Liver (tissue), 9 donors: ENCODE data around the gene MESD. TPM values are rescaled to one million over a fixed set of nuclear protein-coding genes. Genes with fewer than 3 reads are reported as not detected.

Source experiments
- DNase-seq: peaks from one replicate; pipeline ENCODE4 v3.0.0-alpha.2; 2017; ENCODE audit warnings: low spot score
- H3K27ac ChIP-seq, 2 donors: one replicate each; pipeline ENCODE4 v1.7.0; 2013; ENCODE audit warnings: inconsistent platforms in 2 of 2, low read length in 2 of 2, control low read depth in 1 of 2, low read depth in 1 of 2, mild to moderate bottlenecking in 1 of 2
- H3K27me3 ChIP-seq, 4 donors: one replicate each; pipeline versions ENCODE4 v1.6.1 to v1.7.0; 2013; ENCODE audit warnings: low read length in 3 of 4, inconsistent platforms in 1 of 4, mild to moderate bottlenecking in 1 of 4, moderate library complexity in 1 of 4; ENCODE audit not compliant: control insufficient read depth in 4 of 4, insufficient read depth in 4 of 4
- H3K36me3 ChIP-seq, 4 donors: one replicate each; pipeline versions ENCODE4 v1.6.1 to v1.7.0; 2013; ENCODE audit warnings: low read length in 3 of 4, mild to moderate bottlenecking in 3 of 4, low read depth in 1 of 4, moderate library complexity in 1 of 4; ENCODE audit not compliant: control insufficient read depth in 4 of 4, insufficient read depth in 3 of 4
- H3K4me1 ChIP-seq, 4 donors: one replicate each; pipeline versions ENCODE4 v1.6.1 to v1.7.0; 2013; ENCODE audit warnings: low read length in 3 of 4, mild to moderate bottlenecking in 3 of 4, moderate library complexity in 1 of 4; ENCODE audit not compliant: control insufficient read depth in 4 of 4, insufficient read depth in 4 of 4
- H3K4me3 ChIP-seq, 3 donors: one replicate each; pipeline versions ENCODE4 v1.6.1 to v1.7.0; 2013; ENCODE audit warnings: low read length in 3 of 3, control low read depth in 1 of 3, low read depth in 1 of 3, mild to moderate bottlenecking in 1 of 3
- H3K9ac ChIP-seq, 2 donors: one replicate each; pipeline ENCODE4 v1.7.0; 2013; ENCODE audit warnings: low read length in 2 of 2, mild to moderate bottlenecking in 2 of 2, moderate library complexity in 2 of 2, control low read depth in 1 of 2, low read depth in 1 of 2
- H3K9me3 ChIP-seq, 4 donors: one replicate each; pipeline versions ENCODE4 v1.6.1 to v1.7.0; 2013; ENCODE audit warnings: low read length in 3 of 4; ENCODE audit not compliant: control insufficient read depth in 4 of 4
- FOXA1 ChIP-seq: IDR thresholded peaks from 2 replicates; pipeline ENCODE4 v1.6.1; 2016; ENCODE audit warnings: antibody characterized with exemption
- FOXA2 ChIP-seq: IDR thresholded peaks from 2 replicates; pipeline ENCODE4 v1.6.1; 2016; ENCODE audit warnings: antibody characterized with exemption
- GABPA ChIP-seq, 2 donors: IDR thresholded peaks in 1 of 2; conservative IDR thresholded peaks in 1 of 2; 2 replicates each; pipeline ENCODE4 v1.6.1; 2016; ENCODE audit warnings: antibody characterized with exemption in 2 of 2, mild to moderate bottlenecking in 1 of 2, moderate library complexity in 1 of 2
- HNF4A ChIP-seq, 2 donors: conservative IDR thresholded peaks; 2 replicates each; pipeline ENCODE4 v1.6.1; 2016; ENCODE audit warnings: antibody characterized with exemption in 2 of 2, mild to moderate bottlenecking in 2 of 2
- HNF4G ChIP-seq: IDR thresholded peaks from 2 replicates; pipeline ENCODE4 v1.6.1; 2016; ENCODE audit warnings: antibody characterized with exemption
- JUND ChIP-seq, 2 donors: IDR thresholded peaks; 2 replicates each; pipeline ENCODE4 v1.6.1; 2016; ENCODE audit warnings: antibody characterized with exemption in 2 of 2
- RAD21 ChIP-seq, 2 donors: IDR thresholded peaks; 2 replicates each; pipeline ENCODE4 v1.6.1; 2016; ENCODE audit warnings: antibody characterized with exemption in 2 of 2, mild to moderate bottlenecking in 2 of 2
- RXRA ChIP-seq, 2 donors: IDR thresholded peaks; 2 replicates each; pipeline ENCODE4 v1.6.1; 2017 to 2018; ENCODE audit warnings: antibody characterized with exemption in 2 of 2, mild to moderate bottlenecking in 1 of 2
- SP1 ChIP-seq: IDR thresholded peaks from 2 replicates; pipeline ENCODE4 v1.6.1; 2018; ENCODE audit warnings: antibody characterized with exemption, mild to moderate bottlenecking
- TAF1 ChIP-seq: conservative IDR thresholded peaks from 2 replicates; pipeline ENCODE4 v1.6.1; 2016; ENCODE audit warnings: antibody characterized with exemption, mild to moderate bottlenecking
- YY1 ChIP-seq: IDR thresholded peaks from 2 replicates; pipeline ENCODE4 v1.6.1; 2016; ENCODE audit warnings: antibody characterized with exemption, mild to moderate bottlenecking
- WGBS: extraction: QIAGEN DNeasy Blood & Tissue Kit; methylation state at CpG from one replicate; pipeline ENCODE4 v1.1.7; 2013; 5-methylcytosine and 5-hydroxymethylcytosine counted together
- polyA plus RNA-seq, 2 donors: library from polyadenylated mRNA; stranded (reverse) in 1 of 2; unstranded in 1 of 2; fragments of 200-250 nt in 1 of 2; fragments of >200 nt in 1 of 2; fragmentation: Nextera tagmentation in 1 of 2; extraction: Ambion mirVana in 1 of 2; gene quantifications; one replicate each; pipeline versions ENCODE4 v1.2.1 to v1.2.3, GENCODE V29; 2013 to 2015
- total RNA-seq, 2 donors: library from RNA; depleted of rRNA; stranded (reverse); fragments of >200 nt; gene quantifications; one replicate each; pipeline ENCODE4 v1.2.3, GENCODE V29; 2014
- TF ChIP-seq, protein P1 (sequence below): IDR thresholded peaks from 2 replicates; pipeline ENCODE4 v1.6.1; 2016; ENCODE audit warnings: antibody characterized with exemption
- TF ChIP-seq, protein P2 (sequence below): IDR thresholded peaks from 2 replicates; pipeline ENCODE4 v1.6.1; 2016; ENCODE audit warnings: antibody characterized with exemption
- TF ChIP-seq, protein P3 (sequence below): IDR thresholded peaks from 2 replicates; pipeline ENCODE4 v1.6.1; 2016; ENCODE audit warnings: antibody characterized with exemption
- TF ChIP-seq, protein P4 (sequence below): fragments of 150-350 bp; IDR thresholded peaks from 2 replicates; pipeline ENCODE4 v1.5.1; 2017; ENCODE audit warnings: improper control_type of control experiment, low read depth, low read length; ENCODE audit not compliant: missing input control
- donor health status: healthy.
- donor health status: healthy.
- donor health status: healthy.
- donor health status: healthy.
- donor health status: healthy.

MESD gene
- total and polyA plus RNA-seq, 4 donors: 15.3 to 24.0 (median 17.0) TPM

DNA sequence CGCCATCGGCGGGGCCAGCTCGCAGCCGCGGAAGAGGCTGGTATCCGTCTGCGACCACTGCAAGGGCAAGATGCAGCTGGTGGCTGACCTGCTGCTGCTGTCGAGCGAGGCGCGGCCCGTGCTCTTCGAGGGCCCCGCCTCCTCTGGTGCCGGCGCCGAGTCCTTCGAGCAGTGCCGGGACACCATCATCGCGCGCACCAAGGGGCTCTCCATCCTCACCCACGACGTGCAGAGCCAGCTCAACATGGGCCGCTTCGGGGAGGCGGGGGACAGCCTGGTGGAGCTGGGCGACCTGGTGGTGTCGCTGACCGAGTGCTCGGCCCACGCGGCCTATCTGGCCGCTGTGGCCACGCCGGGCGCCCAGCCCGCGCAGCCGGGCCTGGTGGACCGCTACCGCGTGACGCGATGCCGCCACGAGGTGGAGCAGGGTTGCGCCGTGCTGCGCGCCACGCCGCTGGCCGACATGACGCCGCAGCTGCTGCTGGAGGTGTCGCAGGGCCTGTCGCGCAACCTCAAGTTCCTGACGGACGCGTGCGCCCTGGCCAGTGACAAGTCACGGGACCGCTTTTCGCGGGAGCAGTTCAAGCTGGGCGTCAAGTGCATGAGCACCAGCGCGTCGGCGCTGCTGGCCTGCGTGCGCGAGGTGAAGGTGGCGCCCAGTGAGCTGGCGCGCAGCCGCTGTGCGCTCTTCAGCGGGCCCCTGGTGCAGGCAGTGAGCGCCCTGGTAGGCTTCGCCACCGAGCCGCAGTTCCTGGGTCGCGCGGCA lies 12.9 kb upstream of the MESD start:
- Histone ChIP-seq H3K9me3 (no peaks in the 10 kb centered on the region), H3K9ac (peak overlapping the region in 1 of 2 donors; percentile 71), H3K4me1 (peaks cover 26 to 55% (median 39%) of the 10 kb centered on the region in 4 donors), H3K27me3 (no peaks in the 10 kb centered on the region), H3K36me3 (no peaks in the 10 kb centered on the region), H3K4me3 (peak overlapping the region; percentile 73 to 94 (median 76)), H3K27ac (peak overlapping the region; percentile 94 to 95)
- DNase-seq: no peak
- no peak for TF ChIP-seq HNF4G
- no peak for TF ChIP-seq SP1
- no peak for TF ChIP-seq RAD21 (IDR thresholded peaks at IDR 0.05)
- no peak for TF ChIP-seq RXRA (IDR thresholded peaks at IDR 0.05)
- no peak for TF ChIP-seq GABPA (IDR thresholded peaks at IDR 0.05 in 1 of 2, conservative IDR thresholded peaks at IDR 0.05 in 1 of 2)
- TF ChIP-seq, protein P1, sequence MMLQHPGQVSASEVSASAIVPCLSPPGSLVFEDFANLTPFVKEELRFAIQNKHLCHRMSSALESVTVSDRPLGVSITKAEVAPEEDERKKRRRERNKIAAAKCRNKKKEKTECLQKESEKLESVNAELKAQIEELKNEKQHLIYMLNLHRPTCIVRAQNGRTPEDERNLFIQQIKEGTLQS: no peak
- no peak for TF ChIP-seq FOXA1
- TF ChIP-seq, protein P2, sequence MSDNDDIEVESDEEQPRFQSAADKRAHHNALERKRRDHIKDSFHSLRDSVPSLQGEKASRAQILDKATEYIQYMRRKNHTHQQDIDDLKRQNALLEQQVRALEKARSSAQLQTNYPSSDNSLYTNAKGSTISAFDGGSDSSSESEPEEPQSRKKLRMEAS: no peak
- no peak for TF ChIP-seq YY1
- no peak for TF ChIP-seq JUND (IDR thresholded peaks at IDR 0.05)
- TF ChIP-seq, protein P3, sequence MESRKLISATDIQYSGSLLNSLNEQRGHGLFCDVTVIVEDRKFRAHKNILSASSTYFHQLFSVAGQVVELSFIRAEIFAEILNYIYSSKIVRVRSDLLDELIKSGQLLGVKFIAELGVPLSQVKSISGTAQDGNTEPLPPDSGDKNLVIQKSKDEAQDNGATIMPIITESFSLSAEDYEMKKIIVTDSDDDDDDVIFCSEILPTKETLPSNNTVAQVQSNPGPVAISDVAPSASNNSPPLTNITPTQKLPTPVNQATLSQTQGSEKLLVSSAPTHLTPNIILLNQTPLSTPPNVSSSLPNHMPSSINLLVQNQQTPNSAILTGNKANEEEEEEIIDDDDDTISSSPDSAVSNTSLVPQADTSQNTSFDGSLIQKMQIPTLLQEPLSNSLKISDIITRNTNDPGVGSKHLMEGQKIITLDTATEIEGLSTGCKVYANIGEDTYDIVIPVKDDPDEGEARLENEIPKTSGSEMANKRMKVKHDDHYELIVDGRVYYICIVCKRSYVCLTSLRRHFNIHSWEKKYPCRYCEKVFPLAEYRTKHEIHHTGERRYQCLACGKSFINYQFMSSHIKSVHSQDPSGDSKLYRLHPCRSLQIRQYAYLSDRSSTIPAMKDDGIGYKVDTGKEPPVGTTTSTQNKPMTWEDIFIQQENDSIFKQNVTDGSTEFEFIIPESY: no peak
- TF ChIP-seq HNF4A (conservative IDR thresholded peaks at IDR 0.05): no peak
- TF ChIP-seq TAF1: no peak
- no peak for TF ChIP-seq FOXA2
- WGBS: 70% methylated on average over 89 of the region's 89 CpGs

DNA sequence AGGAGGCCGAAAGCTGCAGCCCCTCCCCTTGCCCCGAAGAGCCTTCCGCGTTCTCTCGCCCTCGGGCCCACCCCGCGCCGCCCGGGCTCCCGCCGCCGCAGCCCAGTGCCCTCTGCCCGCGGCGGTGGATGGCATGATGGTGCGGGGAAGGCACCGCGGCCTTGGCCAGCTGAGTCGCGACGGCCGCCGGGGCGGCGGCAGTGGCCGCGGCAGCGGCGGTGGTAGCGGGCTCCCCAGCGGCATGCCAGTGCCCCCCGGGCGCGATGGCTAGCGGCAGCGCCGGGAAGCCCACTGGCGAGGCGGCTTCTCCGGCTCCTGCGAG lies 12.4 kb upstream of the MESD start:
- TF ChIP-seq FOXA2: no peak
- TF ChIP-seq HNF4G: no peak
- no peak for TF ChIP-seq FOXA1
- no peak for TF ChIP-seq GABPA (IDR thresholded peaks at IDR 0.05 in 1 of 2, conservative IDR thresholded peaks at IDR 0.05 in 1 of 2)
- no peak for TF ChIP-seq RXRA (IDR thresholded peaks at IDR 0.05)
- TF ChIP-seq, protein P4, sequence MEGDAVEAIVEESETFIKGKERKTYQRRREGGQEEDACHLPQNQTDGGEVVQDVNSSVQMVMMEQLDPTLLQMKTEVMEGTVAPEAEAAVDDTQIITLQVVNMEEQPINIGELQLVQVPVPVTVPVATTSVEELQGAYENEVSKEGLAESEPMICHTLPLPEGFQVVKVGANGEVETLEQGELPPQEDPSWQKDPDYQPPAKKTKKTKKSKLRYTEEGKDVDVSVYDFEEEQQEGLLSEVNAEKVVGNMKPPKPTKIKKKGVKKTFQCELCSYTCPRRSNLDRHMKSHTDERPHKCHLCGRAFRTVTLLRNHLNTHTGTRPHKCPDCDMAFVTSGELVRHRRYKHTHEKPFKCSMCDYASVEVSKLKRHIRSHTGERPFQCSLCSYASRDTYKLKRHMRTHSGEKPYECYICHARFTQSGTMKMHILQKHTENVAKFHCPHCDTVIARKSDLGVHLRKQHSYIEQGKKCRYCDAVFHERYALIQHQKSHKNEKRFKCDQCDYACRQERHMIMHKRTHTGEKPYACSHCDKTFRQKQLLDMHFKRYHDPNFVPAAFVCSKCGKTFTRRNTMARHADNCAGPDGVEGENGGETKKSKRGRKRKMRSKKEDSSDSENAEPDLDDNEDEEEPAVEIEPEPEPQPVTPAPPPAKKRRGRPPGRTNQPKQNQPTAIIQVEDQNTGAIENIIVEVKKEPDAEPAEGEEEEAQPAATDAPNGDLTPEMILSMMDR: no peak
- TF ChIP-seq SP1: no peak
- no peak for TF ChIP-seq HNF4A (conservative IDR thresholded peaks at IDR 0.05)
- TF ChIP-seq TAF1: no peak
- Histone ChIP-seq H3K27ac (peak overlapping the region; percentile 94 to 95), H3K27me3 (no peaks in the 10 kb centered on the region), H3K4me3 (peak overlapping the region; percentile 73 to 94 (median 76)), H3K36me3 (no peaks in the 10 kb centered on the region), H3K4me1 (peaks cover 26 to 50% (median 37%) of the 10 kb centered on the region in 4 donors), H3K9me3 (no peaks in the 10 kb centered on the region), H3K9ac (peak overlapping the region in 1 of 2 donors; percentile 71)
- no peak for DNase-seq
- WGBS: 3% methylated on average over 42 of the region's 42 CpGs
